HG03064 (cell line): ENCODE results near the gene RIIAD1.

Source experiments
- ATAC-seq: cut with Tn5 transposase; IDR thresholded peaks from one replicate; pipeline ENCODE4 v1.9.1; 2021; ENCODE audit warnings: low read depth; ENCODE audit not compliant: unreplicated experiment

RIIAD1 gene

DNA sequence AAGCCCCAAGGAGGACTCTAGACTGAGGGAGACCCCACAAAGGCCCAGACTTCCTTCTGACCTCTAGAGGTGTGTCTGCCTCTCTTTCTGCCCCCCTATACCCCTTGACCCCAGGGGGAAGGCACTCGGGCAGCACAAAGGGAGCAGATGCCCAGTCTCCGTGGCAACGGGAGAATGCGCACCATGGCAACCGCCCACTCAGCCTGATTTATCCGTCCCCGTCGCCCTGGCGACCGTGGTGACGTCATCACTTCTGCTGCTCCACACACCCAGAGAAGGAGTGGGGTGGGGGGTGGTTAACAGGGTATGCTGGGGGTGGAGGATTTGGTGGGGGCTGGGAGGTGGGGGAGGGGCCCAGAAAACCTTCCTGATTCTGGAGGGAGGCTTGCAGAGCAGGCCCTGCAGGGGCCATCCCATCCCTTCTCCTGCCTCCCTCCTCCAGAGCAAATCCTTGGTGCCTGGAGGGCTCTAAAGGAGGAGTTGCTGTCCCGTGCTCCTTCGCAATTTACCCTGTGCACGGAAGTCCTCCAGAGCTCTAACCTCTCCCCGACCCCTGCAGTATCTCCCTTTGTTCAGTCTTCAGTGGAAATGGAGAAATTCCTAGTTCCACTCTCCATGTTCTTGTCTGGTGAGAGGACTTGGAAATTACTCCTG is 11.0 kb upstream of the RIIAD1 start:
- ATAC-seq: no peak

DNA sequence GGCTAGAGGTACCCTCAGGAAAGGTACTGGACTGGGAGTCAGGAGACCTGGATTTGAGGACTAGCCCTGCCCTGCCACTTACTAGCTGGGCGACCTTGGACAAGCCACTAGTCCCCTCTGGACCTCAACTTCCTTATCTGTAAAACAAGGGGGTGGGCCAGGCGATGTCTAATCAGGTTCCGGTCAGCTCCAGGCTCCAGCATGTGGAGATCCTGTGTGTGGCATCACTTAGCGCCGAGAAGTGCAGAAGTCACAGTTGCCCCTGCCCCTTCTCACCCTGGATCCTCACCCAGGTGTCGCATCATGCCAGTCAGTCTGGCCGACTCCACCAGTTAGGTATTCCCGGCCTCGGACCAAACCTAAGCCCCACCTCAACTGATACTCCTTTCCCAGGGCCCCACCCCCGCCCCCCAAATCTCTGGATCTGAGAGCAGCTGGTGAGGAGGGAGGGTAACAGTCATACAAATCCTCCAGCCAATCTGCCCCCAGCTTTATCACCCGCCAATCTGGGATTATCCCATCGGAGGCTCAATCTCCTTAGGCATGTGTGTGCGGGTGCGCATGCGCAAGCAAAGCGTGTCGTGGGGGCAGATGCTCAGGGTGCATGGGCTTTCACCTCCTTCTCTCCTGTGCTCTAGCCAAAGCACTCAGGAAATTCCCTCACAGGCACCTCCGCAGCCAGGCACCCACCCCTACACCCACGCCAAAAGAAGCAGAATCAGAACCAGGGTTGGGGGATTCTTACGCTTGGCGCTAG is 10.1 kb upstream of the RIIAD1 start:
- no peak for ATAC-seq

DNA sequence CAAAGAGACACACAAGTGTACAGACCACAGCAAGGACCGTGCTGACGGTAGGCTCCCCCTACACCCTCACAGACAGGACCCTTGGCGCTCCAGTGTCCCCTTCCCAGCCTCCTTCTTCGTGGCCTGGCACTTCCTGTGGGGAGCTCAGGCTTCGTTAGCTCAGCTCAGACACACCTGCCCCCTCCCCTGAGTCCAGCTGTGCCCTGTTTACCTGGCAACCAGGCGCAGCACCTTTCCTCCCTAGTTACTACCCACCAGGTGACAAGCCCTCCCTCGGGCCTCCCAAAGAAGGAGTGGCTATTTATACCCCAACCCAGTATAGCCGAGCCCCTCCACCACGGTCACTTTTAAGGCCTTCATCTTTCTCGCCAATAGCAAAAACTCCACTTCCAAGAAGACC is 9.4 kb upstream of the RIIAD1 start:
- ATAC-seq: no peak

DNA sequence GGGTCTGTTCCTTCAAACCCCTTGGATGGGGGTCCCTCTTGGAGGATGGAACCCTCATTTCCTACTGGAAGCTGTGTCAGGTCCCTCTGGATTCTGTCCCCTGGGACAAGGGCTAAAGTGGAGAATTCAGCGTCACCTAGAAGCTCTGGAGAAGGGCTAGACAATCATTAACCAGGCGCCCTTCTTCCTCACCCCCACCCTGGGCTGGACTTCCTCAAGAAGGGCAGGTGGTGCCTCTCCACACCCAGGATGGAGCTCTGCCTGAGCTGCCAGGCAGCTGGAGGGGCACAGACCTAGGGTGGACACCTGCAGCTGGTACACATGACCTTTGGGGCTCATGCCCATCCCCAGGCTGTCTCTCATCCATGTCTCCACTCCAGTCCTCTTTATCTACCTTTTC is 8.3 kb upstream of the RIIAD1 start:
- no peak for ATAC-seq

DNA sequence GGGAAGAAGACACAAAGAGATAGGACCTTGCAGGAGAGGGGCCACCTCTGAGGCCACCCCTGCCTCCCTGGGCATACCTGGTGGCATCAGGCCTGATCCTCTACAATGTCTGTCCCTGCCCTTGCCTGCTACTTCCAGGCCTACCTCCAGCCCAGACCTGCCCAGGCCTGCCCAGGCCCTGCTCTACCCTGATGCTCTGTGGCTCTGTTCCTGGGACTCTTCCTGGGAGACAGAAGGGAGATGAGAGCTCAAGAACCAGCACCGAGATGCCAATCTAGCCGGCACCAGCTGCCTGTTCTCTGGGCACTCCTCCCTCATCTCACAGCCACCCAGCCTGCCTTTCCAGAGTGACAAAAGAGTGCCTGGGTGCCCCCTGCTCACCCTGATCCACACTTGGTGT is 7.4 kb upstream of the RIIAD1 start:
- ATAC-seq: no peak

DNA sequence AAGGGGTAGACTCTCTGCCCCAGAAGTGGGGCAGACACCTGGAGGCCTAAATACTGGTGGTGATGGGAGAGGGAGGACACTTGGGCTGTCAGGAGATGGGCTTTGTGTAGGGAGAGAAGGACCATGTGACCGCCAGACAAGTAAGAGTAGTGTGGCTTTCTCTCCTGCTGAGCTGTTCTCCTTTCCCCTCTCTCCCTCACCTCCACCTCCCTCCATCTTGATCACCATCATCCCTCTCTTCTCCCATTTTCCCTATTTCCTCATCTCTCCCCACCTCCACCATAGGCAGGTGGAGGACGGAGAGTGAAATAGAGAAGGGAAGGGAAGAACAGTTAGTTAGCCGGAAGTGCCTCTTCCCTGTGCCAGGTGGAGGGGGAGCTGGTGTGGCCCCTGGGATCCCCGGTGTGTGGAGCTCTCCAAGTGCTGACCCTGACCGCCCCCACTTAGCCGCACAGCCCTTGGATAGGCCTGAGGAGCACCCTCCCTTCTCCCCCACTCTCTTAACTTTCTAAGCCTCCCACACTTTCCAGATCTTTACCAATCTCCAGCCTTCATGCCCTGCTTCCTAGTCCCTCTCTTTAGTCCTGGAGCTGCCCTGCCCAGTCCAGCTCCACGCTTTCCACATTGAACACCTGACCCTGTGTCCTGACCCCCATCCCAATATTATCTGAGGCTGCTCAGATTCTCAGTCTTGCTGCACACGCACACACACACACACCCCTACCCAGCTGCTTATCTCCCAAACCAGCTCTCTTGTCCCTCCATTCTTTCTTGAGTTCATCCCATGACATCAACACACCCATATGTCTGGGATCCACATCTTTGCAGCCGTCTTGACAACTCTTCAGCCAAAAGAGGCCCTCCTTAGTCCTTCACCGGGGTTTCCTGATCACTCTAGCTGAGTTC is 6.2 kb upstream of the RIIAD1 start:
- no peak for ATAC-seq

DNA sequence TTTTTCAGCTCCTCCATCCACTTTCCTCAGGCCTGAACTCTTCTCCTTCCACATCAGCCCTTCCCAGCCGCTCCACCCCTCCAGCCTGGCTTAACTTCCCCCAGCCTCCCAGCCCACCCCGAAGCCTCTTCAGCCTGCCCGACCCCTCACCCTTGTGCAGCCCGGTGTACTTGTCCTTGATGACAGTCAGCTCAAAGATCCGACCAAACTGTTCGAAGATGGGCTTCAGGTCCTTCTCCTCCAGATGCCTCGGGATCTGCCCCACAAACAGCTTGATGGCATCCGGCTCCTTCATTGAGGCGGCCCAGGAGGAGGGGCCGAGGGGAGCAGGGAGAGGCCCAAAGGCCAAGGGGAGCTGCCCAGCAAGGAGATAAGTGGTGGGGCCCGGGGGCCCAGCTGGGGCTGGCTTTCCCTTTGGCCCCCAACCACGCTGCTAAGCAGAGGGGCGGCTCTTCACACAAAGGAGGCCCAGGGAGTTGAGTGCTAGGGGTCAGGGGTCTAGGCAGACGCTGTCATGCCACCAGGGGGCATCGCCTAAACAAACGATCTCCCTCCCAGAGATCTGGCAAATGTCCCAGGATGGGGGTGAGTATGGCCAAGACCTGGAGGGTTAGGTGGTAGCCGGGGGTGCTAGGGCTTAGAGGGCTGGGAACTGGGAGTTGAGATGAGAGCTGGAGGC is 5.5 kb upstream of the RIIAD1 start:
- no peak for ATAC-seq

DNA sequence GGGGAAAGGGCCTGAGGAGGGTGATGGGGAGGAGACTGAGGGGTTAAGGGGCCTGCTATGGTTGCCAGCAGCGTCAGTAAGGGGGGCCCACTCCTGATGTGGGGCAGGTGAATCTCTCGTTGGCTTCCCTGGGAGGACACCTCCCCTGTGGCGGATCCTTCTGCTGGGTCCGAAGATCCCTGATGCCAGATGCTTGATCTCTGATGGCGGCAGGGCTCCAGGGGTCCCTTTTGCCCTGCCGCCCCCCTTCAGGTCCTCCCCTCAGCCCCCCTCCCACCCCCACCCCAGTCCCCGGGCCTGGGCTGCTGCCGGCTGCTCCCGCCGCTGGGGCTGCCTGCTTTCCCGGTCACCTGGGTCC is 4.9 kb upstream of the RIIAD1 start:
- no peak for ATAC-seq

DNA sequence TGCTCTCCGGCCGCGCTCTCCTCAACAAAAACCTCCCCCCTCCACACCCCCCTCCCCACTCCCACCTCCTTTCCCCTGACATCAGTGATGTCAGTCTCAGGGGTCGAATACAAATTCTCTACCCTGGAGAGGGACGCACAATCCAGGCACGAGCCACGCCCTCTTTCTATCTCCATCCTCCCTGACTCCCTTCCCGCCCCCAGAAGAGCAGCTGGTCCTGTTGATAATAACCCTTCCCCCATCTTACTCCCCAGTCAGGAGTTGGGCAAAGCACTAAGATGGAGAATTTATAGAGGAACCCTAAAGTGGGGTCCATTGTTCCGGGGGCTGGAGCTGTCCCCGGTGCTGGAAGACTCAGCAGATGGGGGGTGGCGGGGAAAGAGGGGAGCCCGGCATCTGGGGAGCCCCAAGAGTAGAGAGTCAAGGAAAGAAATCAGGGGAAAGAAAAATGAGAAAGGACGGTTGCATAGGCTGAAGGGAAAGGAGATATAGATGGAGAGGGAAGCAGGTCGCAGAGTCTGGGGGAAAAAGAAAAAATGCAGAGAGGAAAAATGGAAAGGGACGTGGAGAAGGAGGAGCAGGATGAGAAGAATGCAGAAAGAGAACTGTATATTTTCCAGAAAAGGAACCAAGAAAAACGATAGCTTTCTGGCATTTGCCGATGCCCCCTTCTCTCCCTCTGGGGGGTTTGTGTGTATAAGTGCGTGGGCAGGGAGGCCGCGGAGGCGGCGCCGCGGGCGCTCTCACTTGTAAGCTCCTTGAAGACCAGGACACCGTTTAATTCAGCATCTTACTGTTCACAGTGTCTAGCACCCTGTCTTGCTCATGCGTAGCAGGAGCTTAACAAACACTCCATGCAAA is 4.3 kb upstream of the RIIAD1 start, which contains the start of gene CELF3:
Gene CELF3, minus strand, starts transcription at position 33 of the 861 bp plus-strand sequence. CDS start 783 bp downstream, outside the sequence.
- ATAC-seq: no peak

DNA sequence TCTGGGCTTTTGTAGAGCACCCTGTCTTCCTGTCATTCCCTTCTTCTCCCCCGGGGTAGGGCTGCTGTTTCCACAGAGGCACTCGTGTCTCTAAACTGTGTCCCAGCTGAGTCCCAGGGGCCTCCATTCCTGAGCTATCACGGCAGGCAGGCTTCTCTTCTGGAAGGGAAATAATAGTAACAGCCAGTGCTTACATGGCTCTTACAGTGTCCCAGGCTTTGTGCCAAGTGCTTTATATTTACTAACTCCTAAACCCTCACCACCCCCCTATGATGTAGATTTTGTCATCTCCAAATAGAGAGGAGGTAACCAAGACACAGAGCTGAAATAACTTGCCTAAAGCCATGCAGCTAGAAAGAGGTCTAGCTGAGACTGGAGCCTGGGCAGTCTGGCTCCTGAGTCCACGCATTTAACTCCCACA is 3.3 kb upstream of the RIIAD1 start:
- no peak for ATAC-seq

DNA sequence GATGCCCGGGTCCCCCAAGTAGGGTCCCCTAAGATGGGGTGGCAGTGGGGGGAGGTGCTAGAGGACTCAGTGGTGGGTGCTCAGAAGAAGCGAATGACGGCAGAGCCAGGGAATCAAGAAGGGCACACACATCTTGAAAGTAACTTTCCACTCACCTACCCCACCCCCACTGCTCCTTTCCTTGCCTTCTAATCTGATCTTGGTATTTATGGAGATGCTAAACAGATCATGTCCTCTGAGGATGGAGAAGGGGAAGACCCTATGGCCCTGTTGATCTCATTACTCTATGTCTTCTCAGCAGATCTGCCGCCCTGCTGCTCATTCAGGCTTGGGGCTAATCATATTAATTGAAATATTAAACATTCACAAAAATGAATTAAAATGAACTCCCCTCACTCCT is 2.7 kb upstream of the RIIAD1 start:
- no peak for ATAC-seq

DNA sequence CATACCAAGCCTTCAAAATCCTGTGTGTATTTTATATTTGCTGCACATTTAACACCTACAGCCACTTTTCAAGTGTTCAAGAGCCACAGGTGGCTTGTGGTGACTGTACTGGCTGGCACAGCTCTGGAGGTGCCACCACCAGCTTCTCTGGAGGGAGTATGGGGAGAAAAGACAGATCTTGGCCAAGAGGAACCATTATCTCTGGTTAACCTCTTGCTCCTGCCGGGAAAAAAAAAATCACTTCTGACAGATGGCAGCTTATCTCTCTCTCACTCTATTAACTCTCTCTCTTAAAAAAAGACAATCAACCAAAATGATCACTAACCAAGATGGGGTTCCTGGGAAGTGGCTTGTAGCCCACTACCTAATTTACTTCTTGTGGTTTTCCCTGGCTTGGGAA is 1.2 kb upstream of the RIIAD1 start:
- ATAC-seq: no peak

DNA sequence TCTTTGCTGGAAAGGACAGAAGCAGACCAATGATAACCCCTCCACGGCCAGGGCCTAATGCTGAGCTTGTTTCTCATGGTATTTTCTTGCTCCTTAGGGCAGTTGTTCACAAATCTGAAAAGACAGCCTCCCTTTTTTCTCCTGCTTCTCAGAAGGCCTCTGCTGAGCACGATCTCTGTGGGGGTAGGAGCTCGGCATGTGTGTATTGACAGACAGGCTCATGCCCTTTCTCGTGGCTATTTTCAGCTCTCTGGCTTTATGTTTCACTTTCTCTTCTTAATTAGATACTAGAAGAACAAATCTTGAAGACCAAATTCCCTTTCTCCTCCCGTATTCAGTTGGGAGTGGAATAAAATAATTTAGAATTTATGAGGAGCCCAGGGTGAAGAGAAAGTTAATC is 768 bp upstream of the RIIAD1 start:
- no peak for ATAC-seq

DNA sequence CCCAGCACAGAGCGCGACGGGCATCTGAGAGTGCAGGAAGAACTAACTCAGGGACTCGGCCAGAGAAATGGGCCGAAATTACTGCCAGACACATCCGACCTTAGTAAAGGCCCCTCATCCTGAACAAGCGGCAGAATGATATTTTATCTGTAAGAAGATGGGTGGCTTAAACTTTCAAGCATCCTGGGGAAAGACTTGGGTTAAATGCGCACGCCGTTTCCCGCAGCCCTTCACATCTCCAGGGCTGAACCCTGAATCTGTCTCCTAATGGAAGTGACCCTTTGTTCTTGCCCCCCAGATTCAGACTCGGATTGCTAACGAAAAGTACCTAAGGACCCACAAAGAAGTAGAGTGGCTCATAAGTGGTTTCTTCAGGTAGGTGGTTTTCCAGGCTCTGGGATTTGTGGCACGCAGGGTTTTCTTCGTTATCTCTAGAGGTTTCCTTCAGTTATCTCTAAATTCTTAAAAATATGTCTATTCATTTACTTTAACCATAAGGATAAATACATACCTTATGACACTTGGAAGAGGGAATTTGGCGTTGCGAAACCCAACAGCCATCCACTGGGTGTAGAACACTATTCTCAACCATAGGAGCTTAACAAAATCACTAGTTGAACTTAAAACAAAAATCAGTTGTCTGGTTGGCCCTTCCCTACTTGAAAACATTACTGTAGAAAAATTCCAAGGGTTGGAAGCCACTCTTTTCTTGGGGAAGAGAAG is 627 bp downstream of the RIIAD1 start:
- ATAC-seq: no peak

DNA sequence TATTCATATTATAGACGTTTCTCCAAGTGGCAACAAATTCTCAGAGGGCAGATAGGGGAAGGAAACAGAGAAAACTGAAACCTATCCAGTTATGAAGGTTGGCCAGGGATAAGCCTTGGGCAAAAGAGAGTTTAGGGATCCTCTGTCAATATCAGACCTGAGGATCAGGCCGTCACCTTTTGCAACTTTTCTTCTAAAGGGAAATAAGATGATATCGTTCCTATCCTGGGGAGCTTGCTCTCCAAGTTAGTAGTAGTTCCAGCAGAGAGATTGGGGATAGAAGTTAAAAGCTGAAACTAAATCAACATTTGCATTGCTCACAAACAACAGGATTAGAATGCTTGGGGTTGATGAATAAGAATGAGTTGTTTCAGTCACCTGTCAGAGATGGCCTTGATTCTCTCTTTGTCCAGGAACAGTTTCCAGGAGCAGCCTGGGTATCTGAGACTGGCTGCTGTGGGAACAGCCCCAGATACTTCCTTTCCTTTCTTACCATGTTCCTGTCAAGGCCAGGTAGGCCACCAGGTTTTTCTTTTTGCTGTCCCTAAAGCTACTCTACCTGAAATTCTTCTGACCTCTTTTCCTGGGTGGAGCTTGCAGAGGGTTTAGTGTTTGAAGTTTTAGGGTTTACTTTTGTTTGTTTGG is 2.5 kb downstream of the RIIAD1 start:
- ATAC-seq: no peak

DNA sequence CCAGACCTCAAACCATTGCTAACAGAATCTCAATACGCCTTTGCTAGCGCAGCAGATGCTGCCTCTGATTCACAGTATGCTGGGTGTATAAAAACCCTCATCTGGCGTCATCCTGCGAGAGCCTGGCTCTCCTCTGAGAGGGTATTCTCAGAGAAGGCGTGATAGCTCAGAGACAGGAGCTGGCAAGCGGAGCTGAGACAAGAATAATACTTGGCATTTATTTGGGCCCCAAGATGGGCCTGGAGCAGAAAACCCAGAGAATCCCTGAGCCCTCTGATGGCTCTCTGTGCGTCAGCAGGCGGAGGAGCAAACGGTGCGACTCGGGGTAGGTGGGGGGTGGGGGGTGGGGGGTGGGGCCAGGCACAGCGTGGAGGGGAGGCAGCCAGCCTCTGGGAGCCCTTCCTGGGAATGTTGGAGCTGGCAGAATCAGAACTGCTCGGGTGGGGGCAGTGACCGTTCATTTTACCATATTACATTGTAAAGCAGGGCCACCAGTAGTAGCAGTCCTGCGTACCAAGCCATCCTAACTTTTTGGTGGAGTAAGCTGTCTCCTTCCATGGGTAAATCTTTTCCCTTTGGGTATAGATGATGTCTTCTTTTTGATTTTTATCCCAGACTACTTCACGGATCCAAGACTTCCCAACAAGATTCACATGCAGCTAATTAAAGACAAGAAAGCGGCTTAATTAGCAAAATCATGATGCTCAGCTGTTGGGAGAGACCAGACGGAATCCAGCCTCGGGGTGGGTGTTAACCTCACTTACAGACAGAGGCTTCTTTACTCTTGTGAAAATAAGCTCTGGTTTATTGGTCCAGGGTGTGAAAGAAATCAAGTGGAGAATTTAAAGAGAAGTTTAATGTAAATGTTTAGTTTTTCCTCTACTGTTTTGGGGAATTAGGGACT is 7.1 kb downstream of the RIIAD1 start:
- ATAC-seq: no peak

DNA sequence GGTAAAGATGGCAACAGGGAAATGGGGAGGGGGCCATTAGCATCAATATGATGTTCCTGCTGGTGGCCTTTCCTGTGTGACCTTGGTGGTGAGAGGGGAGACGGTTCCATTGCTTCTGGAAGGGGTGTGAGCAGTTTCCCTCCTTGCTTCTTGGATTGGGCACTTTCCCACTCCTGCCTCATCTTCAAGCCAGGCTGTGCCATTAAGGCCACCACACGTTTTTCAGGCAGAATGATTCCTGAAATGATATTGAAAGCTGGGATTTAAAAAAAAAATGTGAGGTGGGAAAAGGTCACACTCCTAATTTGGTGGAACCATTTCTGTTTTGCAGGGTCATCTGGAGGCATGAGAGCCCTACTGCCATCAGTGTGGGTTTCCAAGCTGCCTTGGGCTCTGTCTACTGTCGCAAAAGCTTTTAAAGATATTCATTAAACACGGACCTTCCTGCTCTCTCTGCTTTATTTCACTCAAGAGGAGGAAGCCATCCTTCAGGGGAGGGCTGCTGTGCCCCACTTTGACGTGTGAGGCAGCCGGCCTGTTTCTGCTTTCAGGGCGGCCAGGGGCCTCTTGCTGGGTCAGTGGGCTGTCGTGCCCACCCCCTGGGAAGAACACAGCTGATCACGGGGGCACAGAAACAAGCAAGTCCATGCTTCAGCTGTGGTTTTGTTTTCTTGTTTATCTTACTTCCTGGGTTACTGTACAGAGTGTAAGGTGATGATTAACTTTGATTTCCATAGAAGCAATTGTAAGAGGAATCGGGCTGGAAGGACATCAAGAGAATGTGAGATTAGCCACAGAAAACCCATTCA is 8.0 kb downstream of the RIIAD1 start:
- no peak for ATAC-seq
